Testis (tissue), 3 donors: ENCODE results near the gene MKS1. TPM values are rescaled to one million over a fixed set of nuclear protein-coding genes. Genes with fewer than 3 reads are reported as not detected.

Experiments
- DNase-seq: peaks from one replicate; pipeline ENCODE4 v3.0.0-alpha.2; 2019
- H3K27ac ChIP-seq, 2 donors: fragments of 200-600 bp; sonication (generic); one replicate each; pipeline ENCODE4 v1.5.1; 2019
- H3K27me3 ChIP-seq: fragments of 200-600 bp; sonication (generic); one replicate; pipeline ENCODE4 v1.5.1; 2019
- H3K36me3 ChIP-seq: fragments of 200-600 bp; sonication (generic); one replicate; pipeline ENCODE4 v1.5.1; 2017; ENCODE audit warnings: low read depth; ENCODE audit errors: missing control alignments
- H3K4me1 ChIP-seq: fragments of 200-600 bp; sonication (generic); one replicate; pipeline ENCODE4 v1.5.1; 2019
- H3K4me3 ChIP-seq, 2 donors: fragments of 200-600 bp; sonication (generic); one replicate each; pipeline ENCODE4 v1.5.1; 2017 to 2019
- H3K9me3 ChIP-seq: fragments of 200-600 bp; sonication (generic); one replicate; pipeline ENCODE4 v1.5.1; 2017
- POLR2A ChIP-seq: fragments of 450-650 bp; IDR thresholded peaks from one replicate; pipeline ENCODE4 v1.6.1; 2017; ENCODE audit warnings: antibody characterized with exemption, mild to moderate bottlenecking, moderate library complexity
- WGBS, 2 donors: methylation state at CpG; one replicate each; pipeline ENCODE4 v1.1.5; 2018; 5-methylcytosine and 5-hydroxymethylcytosine counted together
- intact Hi-C: fragments of 100-400 bp; cut with DNase I; formaldehyde crosslinking; loops from one replicate; pipeline ENCODE4 v1.15.1; 2023; ENCODE audit warnings: low total_unique reads
- polyA plus RNA-seq: library from polyadenylated mRNA; stranded (reverse); fragments of 350-450 nt; fragmentation: Illumina TruSeq; extraction: RNeasy Lipid Tissue Mini Kit (QIAGEN cat#74804); gene quantifications from one replicate; pipeline ENCODE4 v1.2.3, GENCODE V29; 2014; ENCODE audit warnings: low read depth, low replicate concordance; ENCODE audit not compliant: insufficient read depth
- total RNA-seq, 2 donors: library from RNA; depleted of rRNA; stranded (reverse); fragments of >200 nt; gene quantifications; one replicate each; pipeline ENCODE4 v1.2.3, GENCODE V29; 2016
- TF ChIP-seq, protein P1 (sequence below), 3 experiments: fragments of 450-650 bp in 2 of 3; fragments of 200-600 bp in 1 of 3; sonication (generic) in 1 of 3; IDR thresholded peaks; one replicate each; pipeline ENCODE4 v1.5.1; 2016 to 2019; ENCODE audit warnings: antibody characterized with exemption in 3 of 3, mild to moderate bottlenecking in 2 of 3, moderate library complexity in 1 of 3

MKS1 gene
- total and polyA plus RNA-seq, 3 donors from 2014 or later, result 32.0 to 34.3 (median 32.3) TPM

DNA sequence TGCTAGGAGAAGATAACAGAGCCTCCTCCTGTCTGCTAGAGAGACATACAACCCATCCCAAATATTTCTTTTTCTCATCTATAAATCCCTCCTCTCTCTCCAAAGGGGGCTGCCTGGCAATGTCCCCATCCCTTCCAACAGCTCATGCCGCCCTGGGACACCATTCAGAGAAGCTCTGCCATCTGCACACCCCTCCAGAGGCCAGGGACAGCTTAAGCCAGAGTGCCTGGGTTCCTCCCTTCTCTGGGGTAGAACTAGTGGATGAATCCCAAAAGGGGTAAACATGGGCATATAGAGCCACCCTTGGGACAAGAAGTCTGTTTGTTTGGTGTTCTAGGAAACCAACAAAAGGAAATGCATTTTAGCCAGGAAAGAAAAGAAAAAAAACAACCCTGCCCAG, 16.8 kb upstream of the MKS1 start:
- Histone ChIP-seq H3K36me3 (no peaks in the 10 kb centered on the region), H3K4me1 (no peaks in the 10 kb centered on the region), H3K27me3 (no peaks in the 10 kb centered on the region), H3K27ac (no peak overlapping the region), H3K4me3 (no peak overlapping the region), H3K9me3 (no peaks in the 10 kb centered on the region)
- intact Hi-C loops, result no loop called here
- no peak for DNase-seq
- TF ChIP-seq POLR2A, result no peak
- TF ChIP-seq, protein P1, sequence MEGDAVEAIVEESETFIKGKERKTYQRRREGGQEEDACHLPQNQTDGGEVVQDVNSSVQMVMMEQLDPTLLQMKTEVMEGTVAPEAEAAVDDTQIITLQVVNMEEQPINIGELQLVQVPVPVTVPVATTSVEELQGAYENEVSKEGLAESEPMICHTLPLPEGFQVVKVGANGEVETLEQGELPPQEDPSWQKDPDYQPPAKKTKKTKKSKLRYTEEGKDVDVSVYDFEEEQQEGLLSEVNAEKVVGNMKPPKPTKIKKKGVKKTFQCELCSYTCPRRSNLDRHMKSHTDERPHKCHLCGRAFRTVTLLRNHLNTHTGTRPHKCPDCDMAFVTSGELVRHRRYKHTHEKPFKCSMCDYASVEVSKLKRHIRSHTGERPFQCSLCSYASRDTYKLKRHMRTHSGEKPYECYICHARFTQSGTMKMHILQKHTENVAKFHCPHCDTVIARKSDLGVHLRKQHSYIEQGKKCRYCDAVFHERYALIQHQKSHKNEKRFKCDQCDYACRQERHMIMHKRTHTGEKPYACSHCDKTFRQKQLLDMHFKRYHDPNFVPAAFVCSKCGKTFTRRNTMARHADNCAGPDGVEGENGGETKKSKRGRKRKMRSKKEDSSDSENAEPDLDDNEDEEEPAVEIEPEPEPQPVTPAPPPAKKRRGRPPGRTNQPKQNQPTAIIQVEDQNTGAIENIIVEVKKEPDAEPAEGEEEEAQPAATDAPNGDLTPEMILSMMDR (IDR thresholded peaks at IDR 0.05), result no peak
- WGBS, 2 donors, result 77 to 100% methylated on average over 1 of the region's 1 CpG

DNA sequence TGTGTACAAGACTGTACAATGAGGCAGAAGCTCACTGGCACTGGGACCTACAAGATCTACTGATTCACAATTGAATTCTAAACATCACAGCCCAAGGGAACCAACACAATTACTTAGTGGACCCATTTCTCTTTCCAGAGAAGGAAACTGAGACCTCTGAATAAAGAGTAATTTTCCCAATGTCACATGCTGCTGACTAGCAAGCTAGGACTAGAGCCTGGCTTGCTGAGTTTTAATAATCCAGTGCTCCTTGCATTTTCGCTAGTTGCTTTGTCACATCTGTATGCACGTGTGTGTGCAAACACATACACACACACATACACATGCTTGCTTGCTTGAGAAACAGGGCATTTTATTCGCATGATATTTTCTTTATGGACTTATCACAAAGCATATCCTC, 15.5 kb upstream of the MKS1 start:
- no peaks in the 10 kb centered on the region for H3K4me1 ChIP-seq
- H3K9me3 ChIP-seq, result no peaks in the 10 kb centered on the region
- no peaks in the 10 kb centered on the region for H3K27me3 ChIP-seq
- no peak overlapping the region for H3K4me3 ChIP-seq
- intact Hi-C loops, result no loop called here
- 87 to 89% methylated on average over 3 of the region's 3 CpGs for WGBS, 2 donors
- DNase-seq, result no peak
- no peak for TF ChIP-seq POLR2A
- TF ChIP-seq, protein P1 (IDR thresholded peaks at IDR 0.05), result no peak
- H3K27ac ChIP-seq, result no peak overlapping the region
- H3K36me3 ChIP-seq, result no peaks in the 10 kb centered on the region

DNA sequence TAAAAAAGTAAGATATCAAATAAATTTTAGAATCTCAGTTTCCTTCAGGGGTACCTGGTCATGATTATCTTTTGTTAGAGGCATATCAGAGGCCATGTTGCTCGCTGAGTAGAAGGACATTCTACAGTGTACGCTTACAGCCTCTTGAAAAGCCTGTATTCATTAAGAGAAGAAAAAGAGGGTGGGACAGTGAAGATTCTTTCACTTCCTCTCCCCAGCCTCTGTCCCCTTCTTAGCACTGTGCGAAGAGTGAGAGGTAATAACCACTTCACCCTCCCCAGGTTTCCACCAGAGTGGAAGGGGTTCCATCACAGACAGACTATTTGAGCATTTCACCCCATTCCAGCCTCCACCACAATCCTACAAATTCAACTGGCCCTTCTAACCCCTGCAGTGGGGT, 14.5 kb upstream of the MKS1 start:
- H3K27me3 ChIP-seq, result no peaks in the 10 kb centered on the region
- no peaks in the 10 kb centered on the region for H3K36me3 ChIP-seq
- intact Hi-C loops, result no loop called here
- H3K9me3 ChIP-seq, result no peaks in the 10 kb centered on the region
- no peak overlapping the region for H3K4me3 ChIP-seq
- no peaks in the 10 kb centered on the region for H3K4me1 ChIP-seq
- no peak for DNase-seq
- TF ChIP-seq, protein P1 (IDR thresholded peaks at IDR 0.05), result no peak
- no peak for TF ChIP-seq POLR2A
- H3K27ac ChIP-seq, result no peak overlapping the region
- WGBS, 2 donors, result 86 to 87% methylated on average over 3 of the region's 3 CpGs

DNA sequence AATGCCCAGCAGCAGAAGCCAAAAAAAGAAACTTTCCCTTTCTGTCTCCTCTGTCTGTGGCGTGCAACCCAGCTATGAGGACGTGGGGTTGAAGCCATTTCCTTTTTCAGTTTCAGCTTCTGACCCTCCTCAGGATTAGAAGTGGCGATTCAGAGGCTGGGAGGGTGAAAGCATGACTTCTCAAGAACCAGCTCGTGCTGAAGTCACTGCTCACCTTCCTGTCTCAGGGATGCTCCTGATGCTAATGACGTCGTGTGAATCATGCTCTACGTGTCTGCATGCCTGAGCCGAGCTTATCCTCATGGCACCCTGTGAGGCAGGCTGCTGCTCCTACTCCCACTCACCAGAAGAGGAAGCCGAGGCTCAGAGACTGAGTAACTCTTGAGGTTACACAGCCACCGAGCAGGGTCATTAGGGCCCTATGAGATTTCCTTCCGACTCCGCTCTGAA, 13.7 kb upstream of the MKS1 start:
- TF ChIP-seq, protein P1 (IDR thresholded peaks at IDR 0.05), result no peak
- TF ChIP-seq POLR2A, result no peak
- intact Hi-C loops, result no loop called here
- Histone ChIP-seq H3K36me3 (no peaks in the 10 kb centered on the region), H3K4me3 (no peak overlapping the region), H3K27me3 (no peaks in the 10 kb centered on the region), H3K9me3 (no peaks in the 10 kb centered on the region), H3K27ac (no peak overlapping the region), H3K4me1 (no peaks in the 10 kb centered on the region)
- 50 to 56% methylated on average over 8 to 12 of the region's 12 CpGs for WGBS, 2 donors
- peak; percentile 20 for DNase-seq

DNA sequence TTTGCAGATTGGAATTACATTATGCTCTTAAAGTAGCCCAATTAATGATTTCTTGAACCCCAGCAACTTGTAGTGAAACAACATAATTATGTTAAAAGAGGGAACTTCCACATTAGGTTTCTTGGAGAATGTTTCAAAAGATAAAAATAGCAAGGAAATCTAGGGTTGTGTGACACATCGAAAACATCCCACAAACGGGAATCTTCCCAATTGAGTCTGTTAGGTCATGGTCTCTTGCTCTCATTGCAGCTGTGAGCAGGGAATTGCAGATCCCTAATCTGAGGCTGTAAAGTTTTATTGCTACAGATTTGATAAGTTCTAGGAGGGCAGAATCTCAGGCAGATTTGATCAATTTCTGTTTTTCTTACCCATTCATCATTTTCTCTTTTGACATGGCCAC, 12.6 kb upstream of the MKS1 start:
- intact Hi-C loops, result no loop called here
- no peaks in the 10 kb centered on the region for H3K4me1 ChIP-seq

More for the DNA sequence above, 12.6 kb upstream of the MKS1 start:
- DNase-seq, result no peak
- Histone ChIP-seq H3K4me3 (no peak overlapping the region), H3K36me3 (no peaks in the 10 kb centered on the region), H3K27me3 (no peaks in the 10 kb centered on the region), H3K9me3 (no peaks in the 10 kb centered on the region), H3K27ac (no peak overlapping the region)
- WGBS, 2 donors, result 31 to 49% methylated on average over 2 of the region's 2 CpGs
- TF ChIP-seq, protein P1 (IDR thresholded peaks at IDR 0.05), result no peak
- no peak for TF ChIP-seq POLR2A
